OCI-LY3 (cell line): ENCODE data around the gene MACROD2.

ENCODE experiments used
- H2AFZ ChIP-seq: fragments of 200-600, 300-600 bp; shearing (Covaris generic); 2 replicates; pipeline ENCODE4 v1.6.0; 2014; ENCODE audit warnings: antibody characterized with exemption, low read depth, low read length
- H3K27ac ChIP-seq: fragments of 200-600, 300-600 bp; sonication (generic); 2 replicates; pipeline ENCODE4 v1.5.1; 2014; ENCODE audit warnings: mild to moderate bottlenecking, low read length, moderate library complexity, mixed read lengths
- H3K27me3 ChIP-seq: fragments of 200-600, 300-600 bp; sonication (generic); 2 replicates; pipeline ENCODE4 v1.6.1; 2014; ENCODE audit warnings: low read depth, low read length, mixed read lengths
- H3K36me3 ChIP-seq: fragments of 200-600, 300-600 bp; sonication (generic); replicated peaks from 2 replicates; pipeline ENCODE3; 2014; ENCODE audit warnings: low read depth, low read length, mixed read lengths
- H3K4me1 ChIP-seq: fragments of 300-600, 200-600 bp; sonication (generic); 2 replicates; pipeline ENCODE4 v1.6.1; 2014; ENCODE audit warnings: low read length, mixed read lengths
- H3K4me2 ChIP-seq: fragments of 200-600, 300-600 bp; sonication (generic); 2 replicates; pipeline ENCODE4 v1.6.1; 2014; ENCODE audit warnings: low read length, mixed read lengths
- H3K4me3 ChIP-seq: fragments of 300-600, 200-600 bp; sonication (generic); 2 replicates; pipeline ENCODE4 v1.5.1; 2014; ENCODE audit warnings: antibody characterized with exemption, mild to moderate bottlenecking, low read length, moderate library complexity
- H3K79me2 ChIP-seq: fragments of 300-600, 200-600 bp; shearing (Covaris generic); 2 replicates; pipeline ENCODE4 v1.6.1; 2014; ENCODE audit warnings: mild to moderate bottlenecking, low read length, mixed read lengths
- H3K9ac ChIP-seq: fragments of 300-600, 200-600 bp; shearing (Covaris generic); 2 replicates; pipeline ENCODE4 v1.6.0; 2014; ENCODE audit warnings: mild to moderate bottlenecking, low read length, moderate library complexity
- H3K9me3 ChIP-seq: fragments of 200-600, 300-600 bp; shearing (Covaris generic); 2 replicates; pipeline ENCODE4 v1.6.1; 2014; ENCODE audit warnings: low read length, mixed read lengths; ENCODE audit not compliant: insufficient read depth
- H4K20me1 ChIP-seq: fragments of 200-600, 300-600 bp; sonication (generic); 2 replicates; pipeline ENCODE4 v1.6.1; 2016; ENCODE audit warnings: low read length, mixed read lengths; ENCODE audit not compliant: insufficient read depth
- CTCF ChIP-seq: fragments of 200-600, 300-600 bp; sonication (generic); IDR thresholded peaks from 2 replicates; pipeline ENCODE4 v1.5.1; 2014; ENCODE audit warnings: antibody characterized with exemption, low read length, low read depth
- EZH2phosphoT487 ChIP-seq: fragments of 200-600 bp; shearing (Covaris generic); IDR thresholded peaks from 2 replicates; pipeline ENCODE4 v1.6.1; 2018; ENCODE audit warnings: antibody characterized with exemption, mixed run types, low read depth

Gene MACROD2

GRCh38 chr20:14687313-14687712 lies 692.0 kb downstream of the MACROD2 start:
- no peak overlapping the region for H2AFZ ChIP-seq
- H3K9ac ChIP-seq = no peak overlapping the region
- H3K27me3 ChIP-seq = no peaks in the 10 kb centered on the region
- no peaks in the 10 kb centered on the region for H3K4me1 ChIP-seq
- TF ChIP-seq CTCF (no peak), EZH2phosphoT487 (no peak)
- no peaks in the 10 kb centered on the region for H3K9me3 ChIP-seq
- H3K79me2 ChIP-seq = no peaks in the 10 kb centered on the region
- H3K4me3 ChIP-seq = no peak overlapping the region
- H3K36me3 ChIP-seq = no peaks in the 10 kb centered on the region
- H4K20me1 ChIP-seq = no peaks in the 10 kb centered on the region
- H3K4me2 ChIP-seq = no peak overlapping the region
- H3K27ac ChIP-seq = no peak overlapping the region

GRCh38 chr20:14688005-14688404 lies 692.7 kb downstream of the MACROD2 start:
- TF ChIP-seq EZH2phosphoT487 (no peak), CTCF (no peak)
- no peaks in the 10 kb centered on the region for H3K9me3 ChIP-seq

GRCh38 chr20:14691994-14692393 lies 696.7 kb downstream of the MACROD2 start:
- no peaks in the 10 kb centered on the region for H3K27me3 ChIP-seq
- H3K27ac ChIP-seq = no peak overlapping the region
- no peak overlapping the region for H2AFZ ChIP-seq
- H3K9me3 ChIP-seq = no peaks in the 10 kb centered on the region
- H3K4me1 ChIP-seq = no peaks in the 10 kb centered on the region
- no peak overlapping the region for H3K9ac ChIP-seq
- H4K20me1 ChIP-seq = no peaks in the 10 kb centered on the region
- TF ChIP-seq CTCF (no peak), EZH2phosphoT487 (no peak)
- H3K79me2 ChIP-seq = no peaks in the 10 kb centered on the region
- no peak overlapping the region for H3K4me2 ChIP-seq
- no peaks in the 10 kb centered on the region for H3K36me3 ChIP-seq
- H3K4me3 ChIP-seq = no peak overlapping the region

More at GRCh38 chr20:14688005-14688404, 692.7 kb downstream of the MACROD2 start:
- no peak overlapping the region for H3K4me3 ChIP-seq
- no peak overlapping the region for H3K27ac ChIP-seq
- H3K4me2 ChIP-seq = no peak overlapping the region
- no peak overlapping the region for H3K9ac ChIP-seq
- no peak overlapping the region for H2AFZ ChIP-seq
- no peaks in the 10 kb centered on the region for H4K20me1 ChIP-seq
- H3K36me3 ChIP-seq = no peaks in the 10 kb centered on the region
- H3K79me2 ChIP-seq = no peaks in the 10 kb centered on the region
- H3K4me1 ChIP-seq = no peaks in the 10 kb centered on the region
- H3K27me3 ChIP-seq = no peaks in the 10 kb centered on the region

GRCh38 chr20:14696478-14696877 lies 701.2 kb downstream of the MACROD2 start:
- Histone ChIP-seq H3K27me3 (no peaks in the 10 kb centered on the region), H3K4me3 (no peak overlapping the region)

More at GRCh38 chr20:14696478-14696877, 701.2 kb downstream of the MACROD2 start:
- Histone ChIP-seq H3K4me1 (peaks cover 22% of the 10 kb centered on the region), H3K27ac (no peak overlapping the region), H3K36me3 (no peaks in the 10 kb centered on the region), H3K9ac (no peak overlapping the region), H3K79me2 (no peaks in the 10 kb centered on the region), H3K4me2 (no peak overlapping the region), H4K20me1 (no peaks in the 10 kb centered on the region), H3K9me3 (no peaks in the 10 kb centered on the region), H2AFZ (no peak overlapping the region)
- no peak for TF ChIP-seq CTCF
- no peak for TF ChIP-seq EZH2phosphoT487
